ENCODE measurements around the gene PIGM. TPM values are rescaled to one million over a fixed set of nuclear protein-coding genes. Genes with fewer than 3 reads are reported as not detected.

PIGM gene
- total RNA-seq, 2 experiments from 2014 or later: 5.9 to 6.4 TPM

- no peak for DNase-seq
- Mint-ChIP-seq H3K4me3 (no peak overlapping the region), H3K9me3 (no peaks in the 10 kb centered on the region), H3K36me3 (ENCODE audit: low read depth) (no peaks in the 10 kb centered on the region), H3K27ac (no peak overlapping the region), H3K4me1 (peaks cover 9% of the 10 kb centered on the region), H3K27me3 (peaks cover 8% of the 10 kb centered on the region)
- CTCF ChIA-PET: interaction anchor here (0.6 to 1.1 kb wide), 2 partner anchors 16 to 549 kb away, joined by 3 read pairs; no protein-coding TSS in a partner anchor
- POLR2A ChIA-PET: no interaction called here
Observed at GRCh38 chr1:159989581-159989980, 42.2 kb downstream of the PIGM start.

GRCh38 chr1:159988006-159988405 lies 43.8 kb downstream of the PIGM start:
- no peak overlapping the region for H3K4me3 Mint-ChIP-seq
- ChIA-PET CTCF (no interaction called here), POLR2A (no interaction called here)
- H3K9me3 Mint-ChIP-seq: no peaks in the 10 kb centered on the region
- peaks cover 9% of the 10 kb centered on the region for H3K4me1 Mint-ChIP-seq
- peaks cover 12% of the 10 kb centered on the region for H3K27me3 Mint-ChIP-seq
- no peak overlapping the region for H3K27ac Mint-ChIP-seq
- no peaks in the 10 kb centered on the region for H3K36me3 Mint-ChIP-seq (ENCODE audit: low read depth)
- no peak for DNase-seq

- Mint-ChIP-seq H3K27ac (no peak overlapping the region), H3K36me3 (ENCODE audit: low read depth) (no peaks in the 10 kb centered on the region), H3K4me1 (peaks cover 9% of the 10 kb centered on the region), H3K4me3 (no peak overlapping the region), H3K9me3 (no peaks in the 10 kb centered on the region), H3K27me3 (peaks cover 16% of the 10 kb centered on the region)
- ChIA-PET CTCF (interaction anchor here (0.8 kb wide), 1 partner anchor 15 kb away, joined by 3 read pairs; no protein-coding TSS in a partner anchor), POLR2A (no interaction called here)
- DNase-seq: no peak
Observed at GRCh38 chr1:159987186-159987585, 44.6 kb downstream of the PIGM start.

DNA sequence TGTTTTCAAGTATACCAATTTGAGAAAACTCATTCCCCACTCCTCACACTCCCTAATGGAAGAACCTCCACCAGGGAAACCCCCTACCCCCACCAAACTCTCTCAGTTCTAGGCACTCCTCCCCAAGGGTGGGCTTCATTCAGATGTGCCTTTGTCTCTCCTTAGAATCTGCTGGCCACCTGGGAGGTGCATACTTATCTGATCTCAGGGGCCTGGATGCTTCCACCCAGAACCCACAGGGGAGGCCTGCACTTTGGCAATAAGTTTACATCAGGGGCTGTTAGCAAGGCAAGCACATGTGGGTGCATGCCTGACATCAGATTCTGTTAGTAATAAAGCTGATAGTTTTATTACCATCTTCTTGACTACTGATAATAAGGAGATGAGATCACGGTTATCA lies 45.3 kb downstream of the PIGM start:
- Mint-ChIP-seq H3K4me1 (peaks cover 5% of the 10 kb centered on the region), H3K4me3 (no peak overlapping the region), H3K36me3 (ENCODE audit: low read depth) (no peaks in the 10 kb centered on the region), H3K27me3 (peaks cover 20% of the 10 kb centered on the region), H3K9me3 (no peaks in the 10 kb centered on the region), H3K27ac (no peak overlapping the region)
- POLR2A ChIA-PET: no interaction called here
- no peak for DNase-seq
- CTCF ChIA-PET: no interaction called here

- peaks cover 20% of the 10 kb centered on the region for H3K27me3 Mint-ChIP-seq
- CTCF ChIA-PET: no interaction called here
Observed at GRCh38 chr1:159986093-159986492, 45.7 kb downstream of the PIGM start.

DNA sequence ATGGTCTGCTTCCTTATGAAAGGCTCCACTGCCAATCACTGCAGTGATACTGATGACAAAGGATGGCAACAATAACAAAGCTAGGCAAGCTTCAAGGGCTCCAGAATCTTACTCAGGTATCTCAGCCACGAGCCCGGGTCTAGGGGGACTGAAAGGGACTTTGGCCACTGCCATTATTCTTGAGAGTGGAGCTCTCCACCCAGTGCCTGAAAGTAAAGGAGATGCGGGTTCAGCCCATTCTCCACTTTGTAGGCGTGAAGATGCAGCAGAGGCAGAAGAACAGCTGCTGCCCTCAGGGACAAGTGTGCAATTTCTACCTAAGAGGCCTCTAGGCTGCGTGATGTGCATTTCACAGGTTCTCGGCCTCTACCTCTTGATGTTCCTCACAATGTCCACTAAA lies 46.3 kb downstream of the PIGM start:
- Mint-ChIP-seq H3K4me3 (no peak overlapping the region), H3K27me3 (peaks cover 20% of the 10 kb centered on the region), H3K36me3 (ENCODE audit: low read depth) (no peaks in the 10 kb centered on the region), H3K27ac (no peak overlapping the region), H3K4me1 (no peaks in the 10 kb centered on the region), H3K9me3 (no peaks in the 10 kb centered on the region)
- no peak for DNase-seq
- ChIA-PET CTCF (no interaction called here), POLR2A (no interaction called here)

More at GRCh38 chr1:159986093-159986492, 45.7 kb downstream of the PIGM start:
- Mint-ChIP-seq H3K9me3 (no peaks in the 10 kb centered on the region), H3K36me3 (ENCODE audit: low read depth) (no peaks in the 10 kb centered on the region), H3K4me3 (no peak overlapping the region), H3K4me1 (peaks cover 2% of the 10 kb centered on the region), H3K27ac (no peak overlapping the region)
- POLR2A ChIA-PET: no interaction called here
- DNase-seq: no peak

DNA sequence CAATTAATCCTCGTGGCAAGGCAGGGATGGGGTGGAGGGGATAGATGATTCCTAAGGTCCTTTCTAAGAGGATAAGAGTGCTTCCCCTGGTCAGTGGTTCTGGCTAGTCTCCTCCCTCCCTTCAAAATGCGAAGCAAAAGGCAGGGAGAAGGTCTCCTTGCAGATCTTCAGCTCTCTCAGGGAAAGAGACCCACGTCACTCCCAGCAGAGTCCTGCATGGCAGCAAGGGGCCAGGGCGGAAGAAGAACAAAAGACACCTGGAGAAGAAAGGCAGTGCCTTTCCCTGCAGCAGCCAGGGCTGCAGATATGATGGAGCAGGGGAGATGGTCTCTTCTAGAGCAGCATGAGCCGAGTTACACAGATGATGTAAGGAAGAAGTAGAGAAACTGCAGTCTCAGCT lies 48.1 kb downstream of the PIGM start:
- Mint-ChIP-seq H3K4me1 (no peaks in the 10 kb centered on the region), H3K4me3 (no peak overlapping the region), H3K27me3 (peaks cover 27% of the 10 kb centered on the region), H3K9me3 (no peaks in the 10 kb centered on the region), H3K36me3 (ENCODE audit: low read depth) (no peaks in the 10 kb centered on the region), H3K27ac (no peak overlapping the region)
- ChIA-PET CTCF (no interaction called here), POLR2A (no interaction called here)
- no peak for DNase-seq

- H3K36me3 Mint-ChIP-seq (ENCODE audit: low read depth): no peaks in the 10 kb centered on the region
- DNase-seq: no peak
- CTCF ChIA-PET: no interaction called here
- H3K27ac Mint-ChIP-seq: no peak overlapping the region
- H3K4me3 Mint-ChIP-seq: no peak overlapping the region
- no peaks in the 10 kb centered on the region for H3K4me1 Mint-ChIP-seq
- H3K9me3 Mint-ChIP-seq: no peaks in the 10 kb centered on the region
- POLR2A ChIA-PET: no interaction called here
- peaks cover 38% of the 10 kb centered on the region for H3K27me3 Mint-ChIP-seq
Observed at GRCh38 chr1:159982280-159982679, 49.5 kb downstream of the PIGM start.

- H3K36me3 Mint-ChIP-seq (ENCODE audit: low read depth): no peaks in the 10 kb centered on the region
- no peaks in the 10 kb centered on the region for H3K9me3 Mint-ChIP-seq
- H3K4me3 Mint-ChIP-seq: no peak overlapping the region
- POLR2A ChIA-PET: no interaction called here
- CTCF ChIA-PET: interaction anchor here (0.6 kb wide), 1 partner anchor 123 kb away, joined by 3 read pairs; no protein-coding TSS in a partner anchor
- peaks cover 46% of the 10 kb centered on the region for H3K27me3 Mint-ChIP-seq
- no peak overlapping the region for H3K27ac Mint-ChIP-seq
- no peak for DNase-seq
- no peaks in the 10 kb centered on the region for H3K4me1 Mint-ChIP-seq
Observed at GRCh38 chr1:159981351-159982055, 50.3 kb downstream of the PIGM start.

DNA sequence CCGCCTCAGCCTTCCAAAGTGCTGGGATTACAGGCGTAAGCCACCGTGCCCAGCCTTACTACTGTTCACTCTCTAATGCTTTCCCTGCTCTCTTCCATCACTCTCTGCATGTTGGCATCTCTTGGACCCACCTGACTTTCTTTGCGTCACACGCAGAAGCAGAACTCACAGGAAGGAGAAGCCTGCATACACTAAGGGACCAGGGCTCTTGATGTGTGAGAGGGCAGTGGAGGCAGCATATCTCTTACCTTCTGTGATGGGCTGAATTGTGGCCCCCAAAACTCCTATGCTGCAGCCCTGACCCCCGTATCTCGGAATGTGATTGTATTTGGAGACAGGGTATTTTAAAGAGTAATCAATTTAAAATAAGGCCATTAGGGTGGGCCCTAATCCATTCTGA lies 51.0 kb downstream of the PIGM start:
- H3K4me3 Mint-ChIP-seq: no peak overlapping the region
- no peak for DNase-seq
- H3K27me3 Mint-ChIP-seq: peaks cover 47% of the 10 kb centered on the region
- no peaks in the 10 kb centered on the region for H3K4me1 Mint-ChIP-seq
- H3K36me3 Mint-ChIP-seq (ENCODE audit: low read depth): no peaks in the 10 kb centered on the region
- no peaks in the 10 kb centered on the region for H3K9me3 Mint-ChIP-seq
- H3K27ac Mint-ChIP-seq: no peak overlapping the region
- POLR2A ChIA-PET: no interaction called here
- CTCF ChIA-PET: no interaction called here

GRCh38 chr1:159980076-159980475 lies 51.7 kb downstream of the PIGM start:
- no peaks in the 10 kb centered on the region for H3K36me3 Mint-ChIP-seq (ENCODE audit: low read depth)
- peaks cover 43% of the 10 kb centered on the region for H3K27me3 Mint-ChIP-seq
- no peak overlapping the region for H3K4me3 Mint-ChIP-seq
- no peaks in the 10 kb centered on the region for H3K4me1 Mint-ChIP-seq
- no peaks in the 10 kb centered on the region for H3K9me3 Mint-ChIP-seq
- CTCF ChIA-PET: no interaction called here
- no peak overlapping the region for H3K27ac Mint-ChIP-seq
- POLR2A ChIA-PET: no interaction called here
- no peak for DNase-seq

- H3K4me3 Mint-ChIP-seq: no peak overlapping the region
- H3K36me3 Mint-ChIP-seq (ENCODE audit: low read depth): no peaks in the 10 kb centered on the region
- ChIA-PET CTCF (interaction anchor here (0.6 kb wide), 3 partner anchors 117 to 397 kb away, joined by 3 read pairs; no protein-coding TSS in a partner anchor), POLR2A (no interaction called here)
- H3K4me1 Mint-ChIP-seq: no peaks in the 10 kb centered on the region
- peaks cover 40% of the 10 kb centered on the region for H3K27me3 Mint-ChIP-seq
- no peak for DNase-seq
- no peak overlapping the region for H3K27ac Mint-ChIP-seq
- no peaks in the 10 kb centered on the region for H3K9me3 Mint-ChIP-seq
Observed at GRCh38 chr1:159979257-159979656, 52.5 kb downstream of the PIGM start.

- H3K36me3 Mint-ChIP-seq (ENCODE audit: low read depth): no peaks in the 10 kb centered on the region
- H3K27me3 Mint-ChIP-seq: peaks cover 35% of the 10 kb centered on the region
- no peak overlapping the region for H3K27ac Mint-ChIP-seq
- no peaks in the 10 kb centered on the region for H3K9me3 Mint-ChIP-seq
- ChIA-PET CTCF (no interaction called here), POLR2A (no interaction called here)
- H3K4me3 Mint-ChIP-seq: no peak overlapping the region
- DNase-seq: no peak
- no peaks in the 10 kb centered on the region for H3K4me1 Mint-ChIP-seq
Observed at GRCh38 chr1:159978107-159978398, 53.7 kb downstream of the PIGM start.

DNA sequence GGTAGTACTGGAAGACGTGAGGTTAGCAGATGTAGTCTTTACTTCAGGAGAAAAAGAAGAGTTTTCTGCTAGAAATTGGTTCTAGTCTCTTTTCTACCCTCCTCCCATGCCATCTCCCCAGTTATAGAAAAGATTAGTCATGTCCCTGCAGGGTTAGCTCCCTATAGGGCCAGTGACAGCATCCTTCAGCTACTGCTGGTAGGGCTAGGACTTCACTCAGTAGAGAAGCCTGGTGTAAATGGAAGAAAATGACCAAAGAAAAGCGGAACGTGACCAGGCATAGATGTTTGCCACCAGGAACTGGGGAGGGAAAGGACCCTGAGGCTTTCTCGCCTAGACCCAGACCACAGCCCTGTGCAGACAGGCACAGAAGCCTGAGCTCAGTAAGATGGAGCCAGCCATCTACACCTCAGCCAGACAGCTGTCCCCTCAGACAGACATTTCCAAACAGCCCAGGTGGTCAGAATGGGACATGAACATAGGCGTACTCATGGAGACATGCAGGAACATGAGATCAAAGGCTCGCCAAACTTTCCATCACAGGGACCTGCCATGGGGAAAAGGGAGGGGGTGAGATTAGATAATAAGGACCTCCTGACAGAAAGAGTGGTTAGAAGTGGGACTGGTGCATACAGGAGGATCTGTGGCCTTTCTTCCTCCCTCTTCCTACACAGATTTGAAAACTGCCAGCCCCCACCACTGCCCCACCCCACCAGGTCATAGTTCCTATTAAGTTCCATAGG lies 54.3 kb downstream of the PIGM start:
- Mint-ChIP-seq H3K27me3 (peaks cover 34% of the 10 kb centered on the region), H3K27ac (no peak overlapping the region), H3K9me3 (no peaks in the 10 kb centered on the region), H3K4me1 (no peaks in the 10 kb centered on the region), H3K36me3 (ENCODE audit: low read depth) (no peaks in the 10 kb centered on the region), H3K4me3 (no peak overlapping the region)
- CTCF ChIA-PET: no interaction called here
- POLR2A ChIA-PET: no interaction called here
- no peak for DNase-seq
